Parathyroid adenoma (tissue), 2 donors: Measurements from ENCODE around the gene MAOA.
A peak's percentile ranks its signal among the peaks of the same experiment; 100 is the strongest.

Source experiments
- H2AFZ ChIP-seq: fragments of 300-600 bp; sonication (generic); one replicate; pipeline ENCODE4 v1.7.0; 2017; ENCODE audit warnings: antibody characterized with exemption, mild to moderate bottlenecking
- H3K27ac ChIP-seq: fragments of 300-600 bp; sonication (generic); one replicate; pipeline ENCODE4 v1.7.0; 2017
- H3K27me3 ChIP-seq: fragments of 300-600 bp; sonication (generic); one replicate; pipeline ENCODE4 v1.7.0; 2017; ENCODE audit warnings: low read length; ENCODE audit not compliant: control insufficient read depth, insufficient read depth
- H3K36me3 ChIP-seq: fragments of 300-600 bp; sonication (generic); one replicate; pipeline ENCODE4 v1.7.0; 2017; ENCODE audit warnings: low read length; ENCODE audit not compliant: control insufficient read depth, insufficient read depth
- H3K4me1 ChIP-seq: fragments of 300-600 bp; sonication (generic); one replicate; pipeline ENCODE4 v1.7.0; 2017; ENCODE audit warnings: control low read depth
- H3K4me2 ChIP-seq: fragments of 300-600 bp; sonication (generic); one replicate; pipeline ENCODE4 v1.7.0; 2017; ENCODE audit warnings: low read length
- H3K4me3 ChIP-seq: fragments of 300-600 bp; sonication (generic); one replicate; pipeline ENCODE4 v1.7.0; 2017; ENCODE audit warnings: low read depth, low read length
- H3K79me2 ChIP-seq: fragments of 300-600 bp; sonication (generic); one replicate; pipeline ENCODE4 v1.7.0; 2017; ENCODE audit warnings: control low read depth
- H3K9ac ChIP-seq: fragments of 300-600 bp; sonication (generic); one replicate; pipeline ENCODE4 v1.7.0; 2017; ENCODE audit warnings: mild to moderate bottlenecking
- H3K9me3 ChIP-seq: fragments of 300-600 bp; sonication (generic); one replicate; pipeline ENCODE4 v1.7.0; 2017; ENCODE audit warnings: low read length; ENCODE audit not compliant: control insufficient read depth
- CTCF ChIP-seq: fragments of 300-600 bp; sonication (generic); IDR thresholded peaks from one replicate; pipeline ENCODE4 v1.7.0; 2017; ENCODE audit warnings: antibody characterized with exemption, mild to moderate bottlenecking
- donor health status: primary hyperparathyroidism.

Gene MAOA

DNA sequence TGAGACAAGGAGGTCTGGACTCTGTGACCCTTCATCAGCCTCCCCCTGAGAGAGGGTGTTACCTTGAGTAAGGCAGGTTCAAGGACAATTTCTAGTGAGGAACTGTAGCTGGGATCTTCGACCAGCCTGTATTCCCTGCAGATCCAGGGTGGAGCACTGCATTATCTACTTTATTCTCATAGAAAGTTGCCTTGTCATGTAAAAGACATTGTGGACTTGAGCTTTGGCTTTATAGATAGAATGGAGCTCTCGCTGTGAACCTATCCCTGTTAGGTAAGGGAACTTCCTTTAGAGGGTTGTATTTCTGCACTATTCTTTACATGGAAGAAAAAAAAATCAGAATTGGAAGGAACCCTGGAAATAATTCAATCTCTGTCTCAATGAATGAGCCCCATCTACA, 91.4 kb downstream of the MAOA start:
- no peaks in the 10 kb centered on the region for H3K27me3 ChIP-seq
- no peak overlapping the region for H3K9ac ChIP-seq
- H3K4me3 ChIP-seq: no peak overlapping the region
- H3K4me2 ChIP-seq: no peak overlapping the region
- no peak overlapping the region for H3K27ac ChIP-seq
- H2AFZ ChIP-seq: no peak overlapping the region
- no peaks in the 10 kb centered on the region for H3K36me3 ChIP-seq
- no peak for TF ChIP-seq CTCF
- no peaks in the 10 kb centered on the region for H3K9me3 ChIP-seq
- H3K4me1 ChIP-seq: peaks cover 2% of the 10 kb centered on the region
- no peaks in the 10 kb centered on the region for H3K79me2 ChIP-seq

GRCh38 chrX:43750248-43750676, 94.2 kb downstream of the MAOA start:
- H3K9me3 ChIP-seq: no peaks in the 10 kb centered on the region

DNA sequence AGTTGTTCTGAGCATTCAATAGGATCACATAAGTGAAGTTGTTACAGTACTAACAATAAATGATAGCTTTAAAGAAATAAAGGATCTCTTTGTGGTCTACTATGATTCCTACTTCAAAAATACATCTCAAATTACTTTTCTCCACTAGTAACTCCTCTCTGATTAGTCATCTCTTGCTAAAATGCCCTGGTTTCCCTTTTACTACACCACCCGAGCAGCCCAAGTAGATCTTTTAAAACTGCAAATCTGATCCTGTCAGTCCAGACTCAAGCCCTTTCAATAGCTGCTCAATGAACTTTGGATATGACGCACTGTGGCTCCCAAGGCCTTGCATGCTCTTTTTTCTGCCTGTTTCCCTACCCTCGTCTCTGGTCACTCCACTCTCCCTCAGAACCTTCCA, 97.5 kb downstream of the MAOA start:
- Histone ChIP-seq H2AFZ (no peak overlapping the region), H3K36me3 (no peaks in the 10 kb centered on the region), H3K9me3 (no peaks in the 10 kb centered on the region), H3K4me3 (no peak overlapping the region), H3K79me2 (no peaks in the 10 kb centered on the region), H3K4me1 (no peaks in the 10 kb centered on the region), H3K4me2 (no peak overlapping the region), H3K27me3 (no peaks in the 10 kb centered on the region), H3K9ac (no peak overlapping the region), H3K27ac (no peak overlapping the region)
- no peak for TF ChIP-seq CTCF

More at GRCh38 chrX:43750248-43750676, 94.2 kb downstream of the MAOA start:
- Histone ChIP-seq H2AFZ (no peak overlapping the region), H3K36me3 (no peaks in the 10 kb centered on the region), H3K79me2 (no peaks in the 10 kb centered on the region), H3K27me3 (no peaks in the 10 kb centered on the region), H3K4me3 (no peak overlapping the region), H3K4me2 (no peak overlapping the region), H3K27ac (no peak overlapping the region), H3K4me1 (no peaks in the 10 kb centered on the region), H3K9ac (no peak overlapping the region)
- TF ChIP-seq CTCF: peak; percentile 46

GRCh38 chrX:43756076-43756475, 100.0 kb downstream of the MAOA start:
- no peaks in the 10 kb centered on the region for H3K4me1 ChIP-seq
- H3K36me3 ChIP-seq: no peaks in the 10 kb centered on the region
- H3K79me2 ChIP-seq: no peaks in the 10 kb centered on the region
- no peak overlapping the region for H3K27ac ChIP-seq
- H3K27me3 ChIP-seq: no peaks in the 10 kb centered on the region
- TF ChIP-seq CTCF: no peak
- no peak overlapping the region for H3K4me3 ChIP-seq
- no peak overlapping the region for H2AFZ ChIP-seq
- H3K9ac ChIP-seq: no peak overlapping the region
- no peak overlapping the region for H3K4me2 ChIP-seq
- no peaks in the 10 kb centered on the region for H3K9me3 ChIP-seq

DNA sequence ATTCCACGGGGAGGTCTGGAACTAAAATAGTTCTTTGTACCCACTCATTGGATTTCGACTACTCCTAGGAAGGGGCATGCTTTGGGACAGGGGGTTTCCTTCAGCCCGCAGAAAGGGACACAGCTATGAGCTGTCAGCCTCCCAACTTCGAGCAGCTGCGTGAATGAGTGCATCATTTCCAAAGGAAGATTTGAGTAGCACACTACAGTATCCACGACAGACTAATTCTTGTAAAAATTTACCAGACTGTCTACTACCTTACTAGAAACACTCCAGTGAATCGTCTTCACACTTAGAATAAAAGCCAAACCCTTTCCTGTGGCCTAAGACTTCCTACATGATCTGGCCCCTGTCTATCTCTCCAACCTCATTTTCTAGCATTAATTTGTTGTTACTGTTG, 101.9 kb downstream of the MAOA start:
- TF ChIP-seq CTCF: no peak

More for the DNA sequence above, 101.9 kb downstream of the MAOA start:
- Histone ChIP-seq H3K9me3 (no peaks in the 10 kb centered on the region), H3K36me3 (no peaks in the 10 kb centered on the region), H3K79me2 (no peaks in the 10 kb centered on the region), H3K4me1 (no peaks in the 10 kb centered on the region), H3K4me3 (no peak overlapping the region), H3K4me2 (no peak overlapping the region), H3K27me3 (no peaks in the 10 kb centered on the region), H3K9ac (no peak overlapping the region), H2AFZ (no peak overlapping the region), H3K27ac (no peak overlapping the region)
